Right lung (tissue), 5 donors: ENCODE data around the gene NCBP1. TPM values are rescaled to one million over a fixed set of nuclear protein-coding genes. Genes with fewer than 3 reads are reported as not detected.
"Not testable (repeated sequence)": the region's sequence is repeated elsewhere in the genome, so short reads cannot be mapped to it uniquely, and the experiment has no call there.

ENCODE experiments used
- DNase-seq, 2 donors: peaks; one replicate each; pipeline ENCODE4 v3.0.0-alpha.2; 2013
- polyA plus RNA-seq, 5 donors: library from polyadenylated mRNA; unstranded; fragments of 120-200 nt; gene quantifications; one replicate each; pipeline versions ENCODE4 v1.2.1 to v1.2.3, GENCODE V29; 2013; ENCODE audit warnings: inconsistent platforms in 1 of 5, low replicate concordance in 1 of 5; ENCODE audit not compliant: insufficient read length in 5 of 5, insufficient read depth in 1 of 5

Gene NCBP1
- polyA plus RNA-seq, 5 donors: 38.9 to 58.1 (median 50.6) TPM

- no peak for DNase-seq
These were observed 33.5 kb downstream of the NCBP1 start for GRCh38 chr9:97666907-97667686.

- no peak for DNase-seq
These were observed 34.9 kb downstream of the NCBP1 start for GRCh38 chr9:97668485-97668884.

- DNase-seq: no peak
These were observed 37.0 kb downstream of the NCBP1 start for GRCh38 chr9:97670586-97670985.

- DNase-seq: no peak
These were observed 38.8 kb downstream of the NCBP1 start for GRCh38 chr9:97672403-97672802.

- no peak for DNase-seq
These were observed 40.3 kb downstream of the NCBP1 start for GRCh38 chr9:97673922-97674321.

GRCh38 chr9:97675655-97676054, 42.0 kb downstream of the NCBP1 start:
- DNase-seq: no peak

GRCh38 chr9:97682242-97682641, 48.6 kb downstream of the NCBP1 start:
- DNase-seq: no peak

- no peak for DNase-seq
These were observed 55.0 kb downstream of the NCBP1 start for GRCh38 chr9:97688654-97689053.

- DNase-seq: no peak
These were observed 56.0 kb downstream of the NCBP1 start for GRCh38 chr9:97689401-97690180.

- no peak for DNase-seq
These were observed 61.1 kb downstream of the NCBP1 start for GRCh38 chr9:97694769-97695168.

GRCh38 chr9:97695390-97695789, 61.8 kb downstream of the NCBP1 start:
- no peak for DNase-seq

- peak in 1 of 2 donors; percentile 4 for DNase-seq
These were observed 62.6 kb downstream of the NCBP1 start for GRCh38 chr9:97695995-97696802.

GRCh38 chr9:97696803-97697601, 63.4 kb downstream of the NCBP1 start, which contains the start of gene XPA:
XPA (minus strand) TSS chr9:97697340; CDS start chr9:97697292, 48 bp downstream.
- DNase-seq: peak; percentile 95

- DNase-seq: no peak
These were observed 64.2 kb downstream of the NCBP1 start for GRCh38 chr9:97697837-97698236.

- DNase-seq: no peak
These were observed 65.2 kb downstream of the NCBP1 start for GRCh38 chr9:97698865-97699264.

- DNase-seq: not testable (repeated sequence)
These were observed 65.7 kb downstream of the NCBP1 start for GRCh38 chr9:97699281-97699680.

GRCh38 chr9:97699824-97700223, 66.2 kb downstream of the NCBP1 start:
- not testable (repeated sequence) for DNase-seq

- DNase-seq: no peak
These were observed 70.1 kb downstream of the NCBP1 start for GRCh38 chr9:97703437-97704344.

GRCh38 chr9:97704345-97704677, 70.7 kb downstream of the NCBP1 start:
- DNase-seq: no peak

GRCh38 chr9:97704851-97705250, 71.2 kb downstream of the NCBP1 start:
- no peak for DNase-seq
